GM12801 (cell line): ENCODE results near the gene TUBGCP6.

Source experiments
- CTCF ChIP-seq: IDR thresholded peaks from one replicate; pipeline ENCODE4 v1.5.1; 2011; ENCODE audit warnings: control low read depth; ENCODE audit not compliant: insufficient read length; ENCODE audit errors: extremely low read depth

The TUBGCP6 gene

GRCh38 chr22:50186181-50186714 is 58.6 kb downstream of the TUBGCP6 start:
- TF ChIP-seq CTCF: no peak

GRCh38 chr22:50185375-50186087 is 59.3 kb downstream of the TUBGCP6 start, which contains the start of gene TRABD:
Gene TRABD (plus strand): TSS chr22:50185913. CDS start chr22:50193061, 7,148 bp downstream.
- TF ChIP-seq CTCF: no peak

- TF ChIP-seq CTCF: no peak
Observed at GRCh38 chr22:50184902-50185374, 59.9 kb downstream of the TUBGCP6 start.

- TF ChIP-seq CTCF: no peak
Observed at GRCh38 chr22:50184004-50184901, 60.6 kb downstream of the TUBGCP6 start.

- TF ChIP-seq CTCF: no peak
Observed at GRCh38 chr22:50183141-50183971, 61.5 kb downstream of the TUBGCP6 start.

GRCh38 chr22:50182176-50183081 is 62.4 kb downstream of the TUBGCP6 start:
- TF ChIP-seq CTCF: no peak
